Measurements from ENCODE around the gene WDR75. TPM values are rescaled to one million over a fixed set of nuclear protein-coding genes. Genes with fewer than 3 reads are reported as not detected.

Gene WDR75
- total RNA-seq, 1 donor from 2014 or later: 24.7 TPM

DNA sequence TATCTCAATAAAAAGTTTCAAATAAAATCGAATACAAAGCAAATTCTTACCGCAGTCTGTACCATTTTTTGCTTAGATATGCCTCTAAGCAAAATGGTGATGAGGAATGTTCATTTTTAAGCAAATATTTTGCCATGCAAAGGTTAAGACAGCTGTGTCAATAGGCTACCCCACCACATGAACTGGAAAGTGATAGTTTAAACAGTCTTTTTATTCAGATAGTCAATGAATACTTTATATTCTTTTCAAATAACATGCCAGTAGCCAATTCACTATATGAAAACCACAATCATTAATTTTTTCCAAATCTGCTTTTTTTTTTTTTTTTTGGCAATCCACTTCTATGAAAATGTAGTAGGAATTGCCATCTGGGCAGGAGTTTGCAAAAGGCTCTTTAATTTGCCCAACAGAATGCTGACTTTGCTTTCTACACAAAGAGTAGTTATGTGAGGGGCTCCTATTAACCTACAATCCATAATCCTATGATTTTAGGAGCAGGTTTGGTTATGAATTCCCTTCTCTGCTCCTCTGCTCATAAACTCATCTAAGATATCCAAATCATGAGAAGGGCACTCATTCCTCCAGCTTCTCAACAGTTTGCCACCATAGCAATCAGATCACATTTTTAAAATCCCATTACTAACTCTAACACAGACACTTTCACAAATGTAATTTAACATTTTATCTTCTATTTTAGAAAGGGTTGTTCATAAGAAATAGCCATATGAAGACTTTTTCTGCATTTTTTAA lies 70.1 kb downstream of the WDR75 start:
- Mint-ChIP-seq H3K4me3 (ENCODE audit: unreplicated experiment) (no peak overlapping the region), H3K27me3 (ENCODE audit: low read depth) (no peaks in the 10 kb centered on the region), H3K36me3 (ENCODE audit: low read depth) (peaks cover 7% of the 10 kb centered on the region), H3K4me1 (ENCODE audit: low read depth) (peaks cover 4% of the 10 kb centered on the region), H3K9me3 (ENCODE audit: low read depth) (peaks cover 7% of the 10 kb centered on the region), H3K27ac (ENCODE audit: unreplicated experiment) (no peak overlapping the region)
- no peak for TF ChIP-seq CTCF (IDR thresholded peaks at IDR 0.05)
- no peak for DNase-seq (ENCODE audit: low spot score)

DNA sequence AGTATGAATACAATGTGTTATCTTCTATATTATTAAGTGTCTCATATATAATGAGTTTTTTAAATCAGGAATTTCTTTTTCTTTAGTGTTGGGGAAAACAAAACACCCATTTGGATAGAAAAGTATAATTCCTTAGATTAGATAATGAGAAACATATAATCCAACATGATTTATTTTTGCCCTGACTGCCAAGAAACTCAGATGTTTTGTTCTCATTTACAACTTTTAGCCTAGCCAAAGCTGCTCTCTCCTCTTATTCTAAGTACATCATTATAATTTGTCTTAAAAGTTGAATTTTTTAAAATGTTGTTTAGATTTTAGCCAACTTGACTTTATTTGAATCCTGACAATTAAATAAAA lies 70.7 kb downstream of the WDR75 start:
- H3K27ac Mint-ChIP-seq (ENCODE audit: unreplicated experiment): no peak overlapping the region
- peaks cover 12% of the 10 kb centered on the region for H3K9me3 Mint-ChIP-seq (ENCODE audit: low read depth)
- no peak for TF ChIP-seq CTCF (IDR thresholded peaks at IDR 0.05)
- peaks cover 4% of the 10 kb centered on the region for H3K4me1 Mint-ChIP-seq (ENCODE audit: low read depth)
- H3K27me3 Mint-ChIP-seq (ENCODE audit: low read depth): no peaks in the 10 kb centered on the region
- peaks cover 7% of the 10 kb centered on the region for H3K36me3 Mint-ChIP-seq (ENCODE audit: low read depth)
- DNase-seq (ENCODE audit: low spot score): no peak
- H3K4me3 Mint-ChIP-seq (ENCODE audit: unreplicated experiment): no peak overlapping the region

DNA sequence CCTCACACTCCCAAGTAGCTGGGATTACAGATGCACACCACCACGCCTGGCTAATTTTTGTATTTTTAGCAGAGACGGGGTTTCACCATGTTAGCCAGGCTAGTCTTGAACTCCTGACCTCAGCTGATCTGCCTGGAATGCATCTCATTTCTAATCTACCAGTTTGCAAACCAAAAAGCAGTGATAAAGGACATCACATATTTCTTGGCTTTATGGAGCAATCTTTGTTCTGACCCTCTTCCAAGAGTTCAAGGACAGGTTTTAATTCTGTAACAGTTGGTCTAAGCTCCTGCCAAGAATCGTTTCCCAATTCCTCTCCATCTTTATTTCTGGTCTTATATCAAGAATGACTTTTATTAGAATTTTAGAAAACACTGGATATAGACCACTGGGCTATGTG lies 71.6 kb downstream of the WDR75 start:
- peaks cover 9% of the 10 kb centered on the region for H3K36me3 Mint-ChIP-seq (ENCODE audit: low read depth)
- DNase-seq (ENCODE audit: low spot score): no peak
- no peak overlapping the region for H3K4me3 Mint-ChIP-seq (ENCODE audit: unreplicated experiment)
- TF ChIP-seq CTCF (IDR thresholded peaks at IDR 0.05): no peak
- H3K4me1 Mint-ChIP-seq (ENCODE audit: low read depth): peaks cover 10% of the 10 kb centered on the region
- H3K27me3 Mint-ChIP-seq (ENCODE audit: low read depth): no peaks in the 10 kb centered on the region
- H3K9me3 Mint-ChIP-seq (ENCODE audit: low read depth): peaks cover 19% of the 10 kb centered on the region
- H3K27ac Mint-ChIP-seq (ENCODE audit: unreplicated experiment): no peak overlapping the region

GRCh38 chr2:189514104-189514503 lies 72.8 kb downstream of the WDR75 start:
- peaks cover 15% of the 10 kb centered on the region for H3K4me1 Mint-ChIP-seq (ENCODE audit: low read depth)
- H3K27ac Mint-ChIP-seq (ENCODE audit: unreplicated experiment): no peak overlapping the region
- no peak for DNase-seq (ENCODE audit: low spot score)
- H3K27me3 Mint-ChIP-seq (ENCODE audit: low read depth): no peaks in the 10 kb centered on the region
- H3K36me3 Mint-ChIP-seq (ENCODE audit: low read depth): peaks cover 5% of the 10 kb centered on the region
- no peak overlapping the region for H3K4me3 Mint-ChIP-seq (ENCODE audit: unreplicated experiment)
- no peak for TF ChIP-seq CTCF (IDR thresholded peaks at IDR 0.05)
- H3K9me3 Mint-ChIP-seq (ENCODE audit: low read depth): peaks cover 18% of the 10 kb centered on the region

DNA sequence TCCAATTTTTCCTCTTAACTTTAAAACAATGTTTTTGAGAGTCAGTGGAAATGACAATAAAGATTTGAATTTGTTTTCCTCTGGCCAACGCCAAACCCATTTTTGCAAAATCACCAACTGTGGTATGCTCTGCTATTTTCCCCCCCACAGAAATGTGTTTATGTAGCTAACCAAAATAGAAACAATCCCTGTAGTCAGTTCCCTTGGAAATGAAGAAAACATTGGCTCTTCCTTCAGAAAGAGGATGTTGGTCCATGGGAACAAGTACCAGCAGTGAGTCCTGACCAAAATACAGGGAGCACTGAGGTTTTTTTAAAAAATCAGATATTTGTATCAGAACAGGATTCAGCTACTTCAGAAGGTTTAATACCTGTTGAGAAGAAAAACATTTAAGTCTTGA lies 74.0 kb downstream of the WDR75 start:
- Mint-ChIP-seq H3K36me3 (ENCODE audit: low read depth) (peaks cover 2% of the 10 kb centered on the region), H3K27ac (ENCODE audit: unreplicated experiment) (no peak overlapping the region), H3K4me3 (ENCODE audit: unreplicated experiment) (no peak overlapping the region), H3K4me1 (ENCODE audit: low read depth) (peaks cover 15% of the 10 kb centered on the region), H3K27me3 (ENCODE audit: low read depth) (no peaks in the 10 kb centered on the region), H3K9me3 (ENCODE audit: low read depth) (peaks cover 15% of the 10 kb centered on the region)
- DNase-seq (ENCODE audit: low spot score): no peak
- no peak for TF ChIP-seq CTCF (IDR thresholded peaks at IDR 0.05)

All from chondrocyte (in vitro differentiated cells).